CD4-positive, alpha-beta T cell treated with Interferon alpha-2 for 1 hour (primary cell): Measurements from ENCODE around the gene NUP37.
"Not testable (repeated sequence)": the region's sequence is repeated elsewhere in the genome, so short reads cannot be mapped to it uniquely, and the experiment has no call there.

Experiments used
- DNase-seq, 2 donors: peaks; one replicate each; pipeline ENCODE4 v3.0.0-alpha.2; 2020 to 2022

NUP37 gene

DNA sequence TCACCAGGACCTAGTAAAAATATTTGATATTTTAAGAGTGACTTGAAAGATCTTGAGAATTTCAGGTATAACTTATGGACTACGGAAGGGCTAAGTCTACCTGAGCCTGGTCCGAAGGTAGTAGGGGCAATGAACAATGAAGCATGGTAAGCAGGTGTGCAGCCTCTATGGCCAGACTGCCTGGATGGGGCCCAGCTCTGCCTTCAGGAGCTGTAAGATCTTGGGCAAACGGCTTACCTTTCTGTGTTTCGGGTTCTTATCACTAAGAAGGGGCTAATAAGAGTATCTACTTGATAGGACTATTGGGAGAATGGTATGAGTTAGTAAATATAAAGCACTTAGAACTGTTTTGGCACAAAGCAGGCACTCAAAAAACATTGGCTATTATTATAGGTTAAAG is 39.1 kb downstream of the NUP37 start:
- no peak for DNase-seq

DNA sequence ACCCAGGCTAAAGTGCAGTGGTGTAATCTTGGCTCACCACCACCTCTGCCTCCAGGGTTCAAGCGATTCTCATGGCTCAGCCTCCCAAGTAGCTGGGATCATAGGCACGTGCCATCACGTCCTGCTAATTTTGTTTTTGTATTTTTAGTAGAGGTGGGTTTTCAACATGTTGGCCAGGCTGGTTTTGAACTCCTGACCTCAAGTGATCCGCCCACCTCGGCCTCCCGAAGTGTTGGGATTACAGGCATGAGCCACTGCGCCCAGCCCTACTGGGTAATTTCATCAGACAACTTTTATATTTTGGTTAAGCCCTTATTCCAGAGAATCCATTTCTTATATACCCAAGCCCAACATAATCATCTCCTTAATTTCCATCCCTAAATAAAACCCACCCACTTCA is 47.8 kb downstream of the NUP37 start:
- not testable (repeated sequence) for DNase-seq

DNA sequence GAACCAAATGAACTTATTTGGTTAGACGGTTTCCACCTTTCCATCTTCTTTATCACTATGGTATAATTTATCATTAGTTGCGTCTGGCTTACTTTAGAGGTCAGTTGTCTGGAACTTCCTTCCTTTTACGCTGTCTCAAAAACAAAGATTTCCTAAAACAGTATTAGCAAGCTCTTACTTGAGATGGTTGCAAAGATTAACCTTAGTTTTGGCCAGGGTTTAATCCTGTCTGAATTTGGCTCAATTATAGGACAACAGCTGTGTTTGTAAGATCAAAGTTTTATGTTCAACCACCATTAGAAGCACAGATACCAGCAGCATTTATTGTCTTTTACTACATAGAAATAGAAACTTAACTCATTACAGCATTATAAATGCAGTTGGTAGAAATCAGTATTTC is 50.2 kb downstream of the NUP37 start:
- no peak for DNase-seq

- no peak for DNase-seq
These were observed 52.2 kb downstream of the NUP37 start for GRCh38 chr12:102067574-102068258.

DNA sequence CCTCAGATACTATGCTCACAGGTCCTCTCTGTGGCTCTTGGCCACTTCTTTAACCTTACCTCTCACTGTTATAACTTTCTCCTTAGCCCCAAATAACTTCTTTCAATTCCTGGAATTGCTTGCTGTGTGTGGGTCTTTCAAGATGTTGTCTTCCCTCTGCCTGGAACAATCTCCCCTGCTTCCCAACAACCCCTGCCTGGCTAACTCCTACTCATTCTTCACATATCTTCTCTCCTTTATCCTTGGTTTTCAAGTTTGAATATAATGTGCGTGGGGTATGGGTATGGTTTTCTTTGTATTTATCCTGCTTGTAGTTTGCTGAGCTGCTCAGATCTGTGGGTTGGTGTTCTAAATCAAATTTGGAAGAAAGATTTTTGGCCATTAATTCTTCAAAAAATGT is 55.4 kb downstream of the NUP37 start:
- DNase-seq, result no peak

DNA sequence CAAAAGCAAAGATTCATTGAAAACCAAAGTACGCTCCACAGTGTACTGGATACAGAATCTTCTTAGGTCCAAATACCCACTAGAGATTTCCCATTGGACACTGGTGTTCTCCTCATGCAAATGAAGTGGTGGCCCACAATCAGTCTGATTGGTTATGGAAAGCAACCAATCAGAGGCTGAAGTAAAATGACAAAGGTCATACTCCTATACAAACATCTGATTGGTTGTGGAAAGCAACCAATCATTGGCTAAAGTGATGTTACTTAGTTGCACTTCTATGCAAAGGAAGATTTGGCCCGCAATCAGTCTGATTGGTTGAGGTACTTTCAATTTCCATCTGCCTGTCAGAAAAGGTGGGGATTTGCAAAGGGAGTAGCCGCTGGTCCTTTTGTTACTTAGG is 56.8 kb downstream of the NUP37 start:
- peak in 1 of 2 donors; percentile 10 for DNase-seq

DNA sequence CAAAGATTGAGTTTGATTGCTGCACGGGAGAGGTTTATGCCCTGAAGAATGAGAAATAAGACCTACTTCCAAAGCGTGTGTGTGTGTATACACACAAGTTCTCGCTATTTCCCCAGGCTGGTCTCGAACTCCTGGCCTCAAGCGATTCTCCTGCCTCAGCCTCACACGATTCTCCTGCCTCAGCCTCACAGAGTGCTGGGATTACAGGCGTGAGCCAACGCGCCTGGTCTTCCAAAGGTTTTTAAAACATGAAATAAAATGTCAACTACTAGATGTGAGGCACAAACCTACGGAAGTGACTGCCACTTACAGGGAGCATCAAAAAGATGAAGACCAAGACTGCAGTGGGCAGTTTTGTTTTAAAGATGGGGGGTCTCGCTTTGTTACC is 57.5 kb downstream of the NUP37 start:
- no peak for DNase-seq

DNA sequence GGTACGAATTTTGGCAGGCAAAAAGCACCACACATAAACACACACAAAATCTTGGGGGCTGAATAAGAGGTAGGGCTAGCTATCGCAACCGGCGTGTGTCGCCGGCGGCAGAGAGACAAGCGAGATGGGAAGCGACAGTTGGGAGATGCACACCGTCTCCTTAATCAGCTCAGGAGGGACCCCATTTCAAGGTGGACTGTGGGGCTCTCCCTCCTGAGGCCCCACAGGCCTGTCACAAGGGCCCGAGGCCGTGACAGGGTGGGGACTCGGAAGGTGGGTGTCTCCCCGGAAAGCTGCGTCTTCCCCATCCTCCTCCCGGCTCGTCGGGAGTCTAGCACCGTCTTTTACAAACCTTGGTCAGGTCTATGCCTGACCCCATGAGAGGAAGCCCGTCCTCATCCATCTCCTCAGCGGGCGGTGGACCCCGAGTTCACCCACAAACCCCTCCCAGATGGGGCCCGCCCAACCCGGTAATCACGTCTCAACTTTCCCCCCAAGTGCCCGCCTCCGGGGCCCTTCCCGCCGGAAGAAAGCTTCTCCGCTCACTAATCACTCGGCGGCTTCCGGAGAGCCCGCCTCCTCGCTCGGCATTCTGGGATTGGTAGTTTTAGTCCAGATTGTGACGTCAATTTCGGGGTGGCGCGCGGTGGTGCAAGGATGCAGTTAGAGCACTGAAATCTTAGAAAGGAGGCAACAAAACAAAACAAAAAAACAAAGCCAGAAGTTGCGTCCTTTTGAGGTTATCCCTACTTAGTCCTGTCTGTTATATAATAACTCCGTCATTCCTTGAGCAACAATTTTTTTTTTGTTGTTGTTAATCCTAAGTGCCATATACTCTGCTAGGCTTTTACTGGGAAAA is 58.1 kb downstream of the NUP37 start, which contains the start of gene WASHC3:
TSS of gene WASHC3 (minus strand) at position 432 of the 859 bp plus-strand sequence. CDS start at position 403, 29 bp downstream.
- DNase-seq, result peak; percentile 93 to 95

- DNase-seq, result peak; percentile 30 to 66
These were observed 58.8 kb downstream of the NUP37 start for GRCh38 chr12:102061096-102061559.

GRCh38 chr12:102059343-102059742 is 60.6 kb downstream of the NUP37 start:
- DNase-seq, result peak in 1 of 2 donors; percentile 61

DNA sequence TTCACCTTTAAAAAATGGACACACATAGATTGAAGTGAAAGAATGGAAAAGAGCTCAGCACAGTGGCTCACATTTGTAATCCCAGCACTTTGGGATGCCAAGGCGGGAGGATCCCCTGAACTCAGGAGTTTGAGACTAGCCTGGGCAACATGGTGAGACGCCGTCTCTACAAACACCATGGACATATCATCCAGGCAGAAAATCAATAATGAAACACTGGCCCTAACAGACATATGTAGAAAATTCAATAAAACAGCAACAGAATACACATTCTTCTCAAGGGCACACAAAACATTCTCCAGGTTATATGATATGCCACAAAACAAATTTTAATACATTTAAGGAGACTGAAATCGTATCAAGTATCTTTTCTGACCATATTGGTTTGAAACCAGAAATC is 65.6 kb downstream of the NUP37 start:
- no peak for DNase-seq

DNA sequence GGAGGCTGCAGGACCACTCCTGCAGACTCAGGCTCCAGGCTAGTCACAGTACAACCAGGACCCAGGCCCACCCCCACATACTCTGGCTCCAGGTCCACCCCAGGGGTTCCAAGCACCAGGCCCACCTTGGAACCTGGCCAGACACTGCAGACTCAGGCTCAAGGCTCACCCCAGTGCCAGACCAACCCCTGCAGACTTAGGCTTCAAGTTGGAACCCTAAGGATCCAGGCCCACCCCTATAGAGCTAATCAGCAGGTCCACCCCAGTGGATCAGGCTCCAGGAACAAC is 66.9 kb downstream of the NUP37 start:
- no peak for DNase-seq

GRCh38 chr12:102052192-102053061 is 67.5 kb downstream of the NUP37 start:
- no peak for DNase-seq

DNA sequence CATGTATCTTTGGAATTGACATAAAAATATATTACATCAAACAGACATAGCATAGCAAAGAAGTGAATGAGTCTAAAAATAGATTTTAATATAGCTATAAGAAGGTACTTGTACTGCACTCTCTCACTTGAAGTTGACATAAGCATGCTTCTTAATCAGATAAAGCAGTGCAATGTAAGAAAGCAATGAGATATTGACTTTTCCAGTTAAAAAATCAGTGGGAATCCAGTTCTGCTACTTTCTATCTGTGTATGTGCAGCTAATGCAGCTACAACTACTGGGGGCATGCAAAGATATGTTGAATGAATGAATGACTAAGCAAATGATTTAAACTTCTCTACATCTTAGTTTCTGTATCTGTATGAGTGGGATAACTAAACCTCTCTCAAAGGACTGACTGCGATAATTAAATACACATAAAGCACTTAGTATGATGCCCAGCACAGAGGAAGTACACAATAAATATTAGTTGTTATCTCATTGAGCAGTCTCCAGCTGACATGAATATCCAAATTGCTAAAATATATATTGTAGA is 68.4 kb downstream of the NUP37 start:
- DNase-seq, result no peak

GRCh38 chr12:102050660-102051430 is 69.1 kb downstream of the NUP37 start:
- no peak for DNase-seq

DNA sequence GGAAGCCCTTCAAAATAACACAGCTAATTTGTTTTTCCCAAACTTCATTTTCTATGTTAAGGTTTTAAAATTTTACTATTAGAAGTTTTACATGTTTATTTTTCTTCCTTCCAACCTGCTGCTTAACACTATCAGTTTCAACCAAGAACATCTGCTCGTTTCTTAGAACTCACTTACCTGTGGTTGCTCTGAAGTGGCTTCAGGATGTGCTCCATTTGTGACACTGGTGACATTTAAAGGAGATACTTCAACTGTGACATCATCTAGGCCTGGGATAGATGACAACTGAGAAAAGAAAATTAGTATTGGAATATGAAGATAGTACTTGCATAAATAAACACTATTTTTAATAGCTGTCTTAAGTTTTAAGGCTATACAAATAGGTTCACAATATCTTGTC is 76.0 kb downstream of the NUP37 start:
- DNase-seq, result peak; percentile 26 to 69

- DNase-seq, result no peak
These were observed 85.7 kb downstream of the NUP37 start for GRCh38 chr12:102033991-102034745.

DNA sequence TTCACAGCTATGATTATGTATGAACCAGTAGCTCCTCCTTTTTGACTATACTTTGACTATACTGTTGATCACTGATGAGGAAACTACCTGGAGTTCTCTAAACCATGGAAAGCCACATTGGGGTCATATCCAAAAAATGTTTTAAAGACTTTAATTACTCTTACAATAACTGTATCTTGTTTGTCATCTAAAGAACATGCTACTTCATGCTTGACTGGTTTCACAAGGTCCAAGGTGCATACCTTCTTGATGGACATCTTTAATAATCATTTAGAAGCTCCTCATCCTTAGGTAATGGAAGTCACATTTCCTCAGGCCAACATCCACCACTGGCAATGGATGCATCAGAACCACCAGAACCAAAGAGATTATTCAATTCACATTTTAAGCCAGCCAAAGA is 88.1 kb downstream of the NUP37 start:
- no peak for DNase-seq

DNA sequence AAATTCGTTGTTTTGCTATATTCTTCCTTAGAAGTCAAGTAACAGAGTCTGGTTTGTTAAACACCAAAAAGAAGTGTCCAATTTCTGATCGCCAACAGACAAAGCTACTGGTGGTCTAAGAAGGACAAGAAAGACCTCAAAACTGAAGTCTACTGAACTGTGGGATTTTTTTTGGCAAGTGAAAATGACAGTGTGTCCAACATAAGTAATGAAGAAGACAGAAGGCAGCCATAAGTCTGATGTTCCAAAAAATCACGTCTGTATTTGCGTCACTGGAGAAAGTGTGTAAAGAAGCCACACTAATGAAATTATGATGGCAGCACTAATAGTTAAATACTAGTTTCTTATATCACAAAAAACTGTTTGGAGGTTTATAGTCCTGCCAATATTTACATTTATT is 90.8 kb downstream of the NUP37 start:
- no peak for DNase-seq

DNA sequence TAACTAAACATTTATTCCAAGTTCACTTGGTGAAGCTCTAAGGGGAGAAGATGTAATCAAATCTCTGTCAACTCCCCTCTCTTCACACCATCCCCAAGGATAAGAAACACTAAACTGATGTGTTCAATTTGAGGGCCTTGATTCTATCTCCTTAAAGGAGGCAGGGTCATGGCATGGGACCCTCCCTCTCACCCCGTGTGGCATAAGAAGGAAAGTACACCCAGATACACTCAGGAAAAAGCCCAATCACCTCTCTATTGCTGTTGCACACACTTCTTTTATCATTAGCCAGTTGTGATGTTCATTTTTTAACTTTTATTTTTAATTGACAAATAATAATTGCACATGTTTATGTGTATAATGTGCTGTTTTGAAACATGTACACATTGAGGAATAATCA is 93.2 kb downstream of the NUP37 start:
- no peak for DNase-seq

GRCh38 chr12:102024765-102025164 is 95.1 kb downstream of the NUP37 start:
- no peak for DNase-seq
